GM18505 (cell line): ENCODE results near the gene FNDC11.
A peak's percentile ranks its signal among the peaks of the same experiment; 100 is the strongest.
"Not testable (repeated sequence)": the region's sequence is repeated elsewhere in the genome, so short reads cannot be mapped to it uniquely, and the experiment has no call there.

Experiments used
- ATAC-seq: cut with Tn5 transposase; IDR thresholded peaks from one replicate; pipeline ENCODE4 v1.9.1; 2021; ENCODE audit not compliant: unreplicated experiment
- POLR2A ChIP-seq: IDR thresholded peaks from 4 replicates; pipeline ENCODE4 v1.6.1; 2011; ENCODE audit warnings: borderline replicate concordance; ENCODE audit not compliant: insufficient read depth, insufficient read length; ENCODE audit errors: extremely low read depth

Gene FNDC11, protein sequence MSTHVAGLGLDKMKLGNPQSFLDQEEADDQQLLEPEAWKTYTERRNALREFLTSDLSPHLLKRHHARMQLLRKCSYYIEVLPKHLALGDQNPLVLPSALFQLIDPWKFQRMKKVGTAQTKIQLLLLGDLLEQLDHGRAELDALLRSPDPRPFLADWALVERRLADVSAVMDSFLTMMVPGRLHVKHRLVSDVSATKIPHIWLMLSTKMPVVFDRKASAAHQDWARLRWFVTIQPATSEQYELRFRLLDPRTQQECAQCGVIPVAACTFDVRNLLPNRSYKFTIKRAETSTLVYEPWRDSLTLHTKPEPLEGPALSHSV

DNA sequence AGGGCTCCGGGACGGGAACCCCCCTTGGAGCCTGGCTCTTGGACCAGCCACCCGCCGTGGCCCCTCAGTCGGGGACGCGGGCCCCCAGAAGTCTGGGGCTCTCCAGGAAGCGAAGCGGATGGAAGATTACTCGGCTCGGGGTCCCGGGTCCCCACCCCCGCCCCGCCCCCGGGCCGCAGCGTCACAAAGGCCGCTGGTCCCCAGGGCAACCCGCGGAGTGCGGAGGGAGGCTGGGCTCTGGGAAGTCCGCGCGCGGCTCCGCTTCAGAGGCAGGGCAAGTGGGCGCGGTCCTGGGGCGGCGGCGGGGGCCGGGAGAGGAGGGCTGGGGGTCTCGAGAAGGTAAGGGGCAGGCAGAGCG, at the start of gene FNDC11:
TSS of gene FNDC11 (plus strand) at position 227 of the 358 bp plus-strand sequence. CDS start 1,505 bp downstream, outside the sequence.
- ATAC-seq = peak; percentile 26
- no peak for TF ChIP-seq POLR2A

DNA sequence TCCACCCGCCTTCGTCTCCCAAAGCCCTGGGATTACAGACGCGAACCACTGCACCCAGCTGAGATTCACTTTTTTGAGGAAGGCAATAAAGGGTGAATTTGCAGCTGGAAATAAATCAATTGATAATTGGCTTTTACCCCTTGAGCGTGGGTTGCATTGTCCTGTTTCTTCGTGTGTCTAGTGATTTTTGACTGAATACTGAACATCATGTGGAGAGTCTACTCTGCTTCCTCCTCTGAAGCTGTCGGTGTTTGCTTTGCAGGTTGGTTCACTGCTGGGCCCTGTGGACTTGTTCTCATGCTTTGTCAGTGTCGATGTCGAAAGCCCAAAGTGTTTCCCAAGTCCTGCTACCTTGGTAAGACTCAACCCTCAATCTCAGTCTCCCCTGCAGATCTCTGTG, 49.3 kb upstream of the FNDC11 start:
- ATAC-seq = no peak
- TF ChIP-seq POLR2A = no peak

DNA sequence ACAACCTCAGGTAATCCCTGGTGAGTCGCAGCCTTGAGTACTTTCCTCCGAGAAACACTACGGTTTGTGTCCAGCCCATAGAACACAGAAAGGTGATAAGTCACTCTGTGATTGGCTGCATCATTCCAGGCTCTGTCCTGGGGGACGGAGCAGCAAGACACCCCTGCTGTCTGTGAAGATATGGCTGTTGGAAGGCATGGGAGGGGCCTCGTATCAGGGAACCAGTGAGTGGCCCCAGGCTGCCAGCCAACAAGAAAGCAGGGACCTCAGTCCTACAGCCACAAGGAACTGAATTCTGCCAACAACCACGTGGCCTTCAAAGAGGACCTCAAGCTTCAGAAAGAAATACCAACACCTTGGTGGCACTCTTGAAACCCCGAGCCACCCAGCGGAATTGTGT, 48.7 kb upstream of the FNDC11 start:
- no peak for ATAC-seq
- TF ChIP-seq POLR2A = no peak

DNA sequence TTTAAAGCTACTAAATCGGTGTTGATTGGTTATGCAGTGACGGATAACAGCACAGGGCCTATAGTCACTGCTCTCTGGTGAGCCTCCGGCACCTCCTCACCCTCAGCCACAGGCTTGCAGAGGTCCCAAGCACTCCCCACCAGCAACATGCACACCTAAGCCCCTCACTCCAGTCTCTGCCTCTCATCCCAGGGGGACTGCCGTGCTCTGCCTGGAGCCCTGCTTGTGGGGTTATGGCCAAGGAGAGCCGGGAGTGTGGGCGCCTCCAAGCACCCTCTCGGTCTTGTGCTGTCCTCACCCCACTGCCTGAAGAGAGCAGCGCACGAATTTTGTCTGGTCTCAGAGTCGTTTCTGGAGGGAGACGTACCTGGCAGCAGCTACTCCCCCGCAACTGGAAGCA, 48.2 kb upstream of the FNDC11 start:
- ATAC-seq = no peak
- TF ChIP-seq POLR2A = no peak

DNA sequence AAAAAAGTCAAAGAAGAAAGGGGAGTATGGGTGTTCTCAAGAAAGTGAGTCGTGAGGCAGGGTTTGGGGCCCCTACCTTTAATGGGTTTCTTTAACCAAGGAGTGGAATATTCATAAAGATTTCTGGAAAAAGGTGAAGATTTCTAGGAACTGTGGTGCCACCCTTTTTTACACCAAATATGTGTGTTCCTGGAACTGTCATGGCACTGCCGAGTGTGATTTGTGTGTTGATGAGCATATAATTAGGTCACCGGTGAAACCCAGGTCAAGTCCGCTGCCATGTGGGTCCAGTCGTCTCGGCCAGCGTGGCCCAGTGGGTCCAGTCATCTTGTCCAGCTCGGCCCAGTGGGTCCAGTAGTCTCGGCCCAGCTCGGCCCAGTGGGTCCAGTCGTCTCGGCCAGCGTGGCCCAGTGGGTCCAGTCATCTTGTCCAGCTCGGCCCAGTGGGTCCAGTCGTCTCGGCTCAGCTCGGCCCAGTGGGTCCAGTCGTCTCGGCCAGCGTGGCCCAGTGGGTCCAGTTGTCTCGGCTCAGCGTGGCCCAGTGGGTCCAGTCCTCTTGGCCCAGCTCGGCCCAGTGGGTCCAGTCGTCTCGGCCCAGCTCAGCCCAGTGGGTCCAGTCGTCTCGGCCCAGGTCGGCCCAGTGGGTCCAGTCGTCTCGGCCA, 46.7 kb upstream of the FNDC11 start:
- TF ChIP-seq POLR2A = no peak
- ATAC-seq = no peak

DNA sequence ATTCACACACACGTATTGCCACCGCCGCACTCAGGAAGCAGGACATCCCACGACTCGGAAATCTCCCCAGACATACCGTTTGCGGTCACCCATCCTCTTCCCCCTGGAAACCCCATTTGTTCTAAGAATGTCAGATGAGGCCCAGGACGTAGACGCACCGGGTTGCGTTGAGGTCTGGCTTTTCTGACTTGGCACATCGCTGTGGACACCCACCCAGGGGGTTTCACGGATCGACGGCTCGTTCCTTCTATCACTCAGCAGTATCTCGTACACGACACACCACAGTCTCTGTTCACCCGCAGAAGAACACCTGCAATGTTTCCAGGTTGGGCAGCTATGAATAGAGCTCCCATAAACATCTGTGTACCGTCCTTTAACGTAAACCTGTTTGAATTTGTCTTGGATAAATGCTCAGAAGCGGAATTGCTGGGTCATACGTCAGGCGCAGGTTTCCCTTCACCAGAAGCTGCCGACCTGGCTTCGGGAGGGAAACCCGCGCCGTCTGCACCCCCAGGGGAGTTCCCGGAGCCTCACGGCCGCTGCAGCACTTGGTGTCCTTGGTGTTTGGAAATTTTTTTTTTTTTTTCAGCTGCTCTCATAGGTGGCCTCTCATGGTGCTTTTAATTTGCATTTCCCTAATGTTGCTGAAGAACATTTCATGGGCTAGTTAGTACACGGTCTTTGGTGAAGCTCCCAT, 45.7 kb upstream of the FNDC11 start:
- ATAC-seq = no peak
- TF ChIP-seq POLR2A = no peak

DNA sequence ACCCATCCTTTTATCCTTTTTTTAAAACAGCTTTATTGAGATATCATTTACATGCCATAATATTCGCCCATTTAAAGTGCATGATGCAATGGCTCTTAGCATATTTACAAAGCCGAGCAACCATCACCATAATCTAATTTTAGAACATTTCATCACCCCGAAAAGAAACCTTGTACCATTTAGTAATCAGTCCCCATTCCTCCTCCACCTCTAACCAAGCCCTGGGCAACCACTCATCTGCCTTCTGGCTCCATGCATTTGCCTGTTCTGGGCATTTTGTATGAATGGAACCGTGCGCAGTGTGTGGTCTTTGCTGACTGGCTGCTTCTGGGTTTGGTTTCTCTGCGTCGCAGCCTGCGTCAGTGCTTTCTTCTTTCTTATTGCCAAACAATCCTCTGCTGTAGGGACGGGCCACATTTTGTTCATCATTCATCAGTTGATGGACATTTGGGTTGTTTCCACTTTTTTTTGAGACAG, 44.8 kb upstream of the FNDC11 start:
- no peak for TF ChIP-seq POLR2A

DNA sequence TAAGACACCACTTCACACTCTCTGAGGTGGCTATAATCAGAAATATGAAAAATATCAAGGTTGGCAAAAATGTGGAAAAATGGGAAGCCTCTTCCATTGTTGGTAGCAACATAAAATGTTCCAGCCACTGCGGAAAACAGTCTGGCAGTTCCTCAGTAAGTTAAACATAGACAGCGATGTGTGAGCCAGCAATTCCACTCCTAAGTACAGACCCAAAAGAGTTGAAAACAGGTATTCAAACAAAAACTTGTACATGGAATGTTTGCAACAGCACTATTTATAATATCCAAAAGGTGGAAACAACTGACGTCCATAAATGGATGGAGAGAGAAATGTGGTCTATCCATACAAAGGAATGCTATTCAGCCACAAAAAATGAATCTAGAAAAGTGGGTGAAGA, 40.8 kb upstream of the FNDC11 start:
- TF ChIP-seq POLR2A = no peak
- ATAC-seq = no peak

More for the DNA sequence above, 44.8 kb upstream of the FNDC11 start:
- ATAC-seq = no peak

DNA sequence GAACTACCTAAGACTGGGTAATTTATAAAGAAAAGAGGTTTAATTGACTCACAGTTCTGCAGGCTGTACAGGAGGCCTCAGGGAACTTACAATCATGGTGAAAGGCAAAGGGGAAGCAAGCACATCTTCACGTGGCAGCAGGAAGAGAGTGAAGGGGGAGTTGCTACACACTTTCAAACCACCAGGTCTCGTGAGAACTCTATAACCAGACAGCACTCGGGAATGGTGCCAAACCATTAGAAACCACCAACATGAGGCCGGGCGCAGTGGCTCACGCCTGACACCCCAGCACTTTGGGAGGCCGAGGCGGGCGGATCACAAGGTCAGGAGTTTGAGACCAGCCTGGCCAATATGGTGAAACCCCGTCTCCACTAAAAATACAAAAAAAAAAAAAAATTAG, 39.4 kb upstream of the FNDC11 start:
- ATAC-seq = not testable (repeated sequence)

DNA sequence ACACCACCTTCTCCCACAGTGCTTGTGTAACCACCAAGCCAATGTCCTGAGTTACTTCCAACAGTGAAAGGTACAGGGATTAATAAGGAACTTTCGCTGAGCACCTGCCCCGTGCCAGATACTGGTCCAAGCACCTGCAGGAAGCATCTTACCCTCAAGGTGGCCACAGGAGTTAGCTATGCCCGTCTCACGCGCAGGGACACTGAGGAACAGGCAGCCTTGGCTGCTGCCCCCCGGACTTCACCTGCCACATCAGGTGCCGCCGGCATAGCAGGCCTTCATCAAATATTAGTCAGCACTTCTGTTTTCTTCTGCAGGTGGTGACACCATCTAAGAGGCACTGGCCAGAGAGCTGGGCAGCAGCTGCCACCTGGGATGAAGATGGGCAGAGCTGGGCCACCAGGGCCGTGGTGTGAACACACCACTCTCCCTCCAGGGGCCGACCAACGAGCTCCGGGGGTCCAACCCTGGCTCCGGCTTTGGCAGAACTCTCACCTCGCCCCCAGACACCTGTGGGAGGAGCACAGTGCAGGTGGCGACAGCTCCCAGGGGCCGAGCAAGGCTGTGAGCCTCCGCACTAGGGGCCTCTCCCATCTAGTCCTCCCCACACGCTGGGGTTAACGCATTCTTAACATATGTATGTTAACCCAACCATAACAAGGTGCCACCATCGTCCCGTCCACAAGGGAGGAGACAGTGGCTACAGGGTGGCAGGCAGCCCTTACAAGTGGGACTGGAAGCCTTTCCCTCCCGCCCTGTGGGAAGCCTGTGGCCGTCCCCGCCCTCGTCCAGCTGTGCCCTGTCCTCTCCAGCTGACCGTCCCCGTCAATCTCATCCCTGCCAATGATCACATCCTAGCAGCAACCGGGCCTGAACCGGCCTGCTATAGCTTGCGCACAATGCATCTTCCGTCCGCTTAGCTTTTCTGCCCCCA, 36.3 kb upstream of the FNDC11 start:
- ATAC-seq = no peak
- TF ChIP-seq POLR2A = no peak

DNA sequence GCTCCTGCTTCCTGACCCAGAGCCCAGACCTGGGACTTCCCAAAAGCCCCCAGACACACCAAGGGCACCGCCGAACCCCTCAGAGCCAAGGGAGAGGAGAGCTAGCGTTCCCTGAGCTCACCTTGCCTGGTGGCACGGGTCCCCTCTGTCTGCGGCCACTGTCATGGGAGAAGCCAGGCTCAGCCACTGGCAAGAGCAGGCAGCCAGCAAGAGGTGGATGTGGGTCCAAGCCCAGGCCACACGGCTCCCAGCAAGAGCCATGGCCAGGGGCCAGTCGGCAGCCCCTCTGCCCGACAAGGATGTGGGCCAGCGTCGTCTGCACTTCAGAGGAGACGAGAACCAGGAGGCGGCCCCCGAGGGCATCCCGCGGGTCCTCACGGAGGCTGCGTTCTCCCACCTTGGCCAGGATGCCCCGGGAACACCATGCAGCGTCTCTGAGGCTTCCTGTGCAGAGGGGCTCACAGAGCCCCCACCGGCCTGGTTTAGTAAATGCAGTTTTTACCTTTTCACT, 35.6 kb upstream of the FNDC11 start:
- no peak for ATAC-seq
- no peak for TF ChIP-seq POLR2A

DNA sequence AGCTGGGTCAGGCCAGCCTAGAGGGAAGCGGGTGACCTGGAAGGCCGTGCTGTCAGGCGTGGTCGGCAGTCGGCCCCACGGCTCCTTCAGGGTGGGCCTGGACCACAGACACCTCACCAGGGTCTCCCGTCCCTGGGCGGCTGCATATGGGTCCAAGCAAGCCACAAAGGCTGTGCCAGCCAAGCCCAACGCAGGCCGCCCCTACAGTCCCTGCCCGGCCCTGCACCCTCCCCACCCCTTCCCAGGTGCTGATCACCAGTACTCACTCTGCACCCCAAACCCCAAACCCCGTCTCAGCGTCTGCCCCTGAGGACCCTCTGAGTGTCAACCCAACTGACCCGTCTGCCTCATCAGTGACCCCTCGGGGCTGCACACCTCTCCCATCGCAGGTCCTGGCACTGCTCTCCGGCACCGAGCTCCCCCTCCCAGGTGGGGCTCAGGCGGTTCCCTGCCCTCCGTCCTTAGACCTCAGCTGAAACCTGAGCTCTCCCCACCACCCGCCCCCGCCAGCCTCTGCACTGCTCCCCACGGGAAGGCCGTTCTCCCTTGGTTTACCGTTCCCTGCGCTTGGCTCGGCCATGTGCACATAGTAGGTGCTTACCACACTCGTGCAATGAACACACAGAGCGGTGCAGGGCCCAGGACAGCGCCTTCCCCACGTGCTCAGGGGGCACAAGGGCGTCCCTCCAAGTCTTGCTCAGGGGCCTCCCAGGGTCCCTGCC, 34.9 kb upstream of the FNDC11 start:
- no peak for TF ChIP-seq POLR2A
- no peak for ATAC-seq
